ENCODE data around the gene DNAH11. TPM values are rescaled to one million over a fixed set of nuclear protein-coding genes. Genes with fewer than 3 reads are reported as not detected.
"Not testable (repeated sequence)": the region's sequence is repeated elsewhere in the genome, so short reads cannot be mapped to it uniquely, and the experiment has no call there.

The DNAH11 gene
- total and polyA plus RNA-seq, 3 donors from 2014 or later = 4.9 to 19.3 (median 14.2) TPM

- H3K4me1 ChIP-seq = no peaks in the 10 kb centered on the region
- 90% methylated on average over 4 of the region's 4 CpGs for WGBS, 2 donors
- H3K9me3 ChIP-seq = no peaks in the 10 kb centered on the region
- no peaks in the 10 kb centered on the region for H3K36me3 ChIP-seq (ENCODE audit: low read depth, missing control alignments)
- intact Hi-C loops (cut with DNase I; ENCODE audit: low total_unique reads) = no loop called here
- no peak for TF ChIP-seq POLR2A (IDR thresholded peaks at IDR 0.05)
- peak in 1 of 3 experiments; percentile 56 for TF ChIP-seq CTCF (IDR thresholded peaks at IDR 0.05)
- H3K4me3 ChIP-seq = no peak overlapping the region
- no peak overlapping the region for H3K27ac ChIP-seq
- no peak for DNase-seq
- no peaks in the 10 kb centered on the region for H3K27me3 ChIP-seq
Observed at GRCh38 chr7:21722371-21722770, 179.5 kb downstream of the DNAH11 start.

GRCh38 chr7:21724562-21724961, 181.7 kb downstream of the DNAH11 start:
- Histone ChIP-seq H3K4me3 (no peak overlapping the region), H3K4me1 (no peaks in the 10 kb centered on the region), H3K27me3 (no peaks in the 10 kb centered on the region), H3K36me3 (ENCODE audit: low read depth, missing control alignments) (no peaks in the 10 kb centered on the region), H3K9me3 (no peaks in the 10 kb centered on the region), H3K27ac (no peak overlapping the region)
- intact Hi-C loops (cut with DNase I; ENCODE audit: low total_unique reads) = no loop called here
- TF ChIP-seq CTCF (IDR thresholded peaks at IDR 0.05) = no peak
- no peak for TF ChIP-seq POLR2A (IDR thresholded peaks at IDR 0.05)
- WGBS, 2 donors = 62 to 74% methylated on average over 3 of the region's 3 CpGs
- DNase-seq = no peak

- Histone ChIP-seq H3K36me3 (ENCODE audit: low read depth, missing control alignments) (no peaks in the 10 kb centered on the region), H3K4me1 (no peaks in the 10 kb centered on the region), H3K4me3 (no peak overlapping the region), H3K27ac (no peak overlapping the region), H3K9me3 (no peaks in the 10 kb centered on the region), H3K27me3 (no peaks in the 10 kb centered on the region)
- intact Hi-C loops (cut with DNase I; ENCODE audit: low total_unique reads) = no loop called here
- DNase-seq = no peak
- WGBS, 2 donors = 77 to 91% methylated on average over 2 of the region's 2 CpGs
- TF ChIP-seq POLR2A (IDR thresholded peaks at IDR 0.05) = no peak
- no peak for TF ChIP-seq CTCF (IDR thresholded peaks at IDR 0.05)
Observed at GRCh38 chr7:21730399-21730798, 187.6 kb downstream of the DNAH11 start.

- H3K36me3 ChIP-seq (ENCODE audit: low read depth, missing control alignments) = no peaks in the 10 kb centered on the region
Observed at GRCh38 chr7:21731977-21732376, 189.1 kb downstream of the DNAH11 start.

GRCh38 chr7:21732956-21733355, 190.1 kb downstream of the DNAH11 start:
- H3K27ac ChIP-seq; intact Hi-C loops (cut with DNase I; ENCODE audit: low total_unique reads); H3K36me3 ChIP-seq (ENCODE audit: low read depth, missing control alignments); H3K9me3 ChIP-seq; H3K4me1 ChIP-seq; H3K4me3 ChIP-seq; DNase-seq; H3K27me3 ChIP-seq: not testable (repeated sequence)
- 87 to 89% methylated on average over 6 of the region's 6 CpGs for WGBS, 2 donors

More at GRCh38 chr7:21731977-21732376, 189.1 kb downstream of the DNAH11 start:
- no peak for TF ChIP-seq CTCF (IDR thresholded peaks at IDR 0.05)
- TF ChIP-seq POLR2A (IDR thresholded peaks at IDR 0.05) = no peak
- intact Hi-C loops (cut with DNase I; ENCODE audit: low total_unique reads) = no loop called here
- Histone ChIP-seq H3K9me3 (no peaks in the 10 kb centered on the region), H3K27me3 (no peaks in the 10 kb centered on the region), H3K4me1 (no peaks in the 10 kb centered on the region), H3K27ac (no peak overlapping the region), H3K4me3 (no peak overlapping the region)
- no peak for DNase-seq
- WGBS, 2 donors = 82 to 88% methylated on average over 3 of the region's 3 CpGs

Measured in testis (tissue), 3 donors.